ENCODE measurements around the gene NCKAP1.
"Not testable (repeated sequence)": the region's sequence is repeated elsewhere in the genome, so short reads cannot be mapped to it uniquely, and the experiment has no call there.

NCKAP1 gene

DNA sequence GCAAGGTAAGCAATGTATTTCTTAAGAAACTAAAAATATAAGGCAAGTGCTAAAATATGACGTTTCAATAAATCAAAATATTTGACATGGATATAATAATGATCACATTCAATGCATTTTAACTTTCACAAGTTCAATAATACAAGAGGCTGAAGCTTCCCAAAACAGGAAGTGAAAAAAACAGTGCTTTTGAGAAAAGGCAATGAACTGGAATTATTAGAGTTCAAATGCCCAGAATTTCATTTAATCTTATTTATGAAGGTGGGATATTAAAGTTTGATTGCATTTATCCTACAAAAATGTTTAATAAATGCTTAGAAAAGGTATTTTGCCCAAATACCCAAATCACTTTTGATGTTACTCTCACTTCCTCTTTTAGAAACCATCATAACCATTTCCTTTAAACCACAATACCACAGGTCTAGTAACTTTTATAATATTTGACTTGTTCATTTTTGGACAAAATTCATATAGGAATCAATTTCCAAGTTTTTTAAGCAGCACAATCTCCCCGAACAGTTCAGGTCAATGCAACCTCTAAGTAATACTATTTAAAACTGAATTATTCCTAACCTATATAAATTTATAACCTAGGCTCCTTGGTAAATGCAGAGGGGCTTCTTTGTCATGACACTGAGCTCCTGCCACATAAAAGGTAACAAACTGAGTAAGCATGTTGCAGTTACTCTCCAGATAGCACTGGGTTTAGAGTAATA lies 2.1 kb downstream of the NCKAP1 start:
- DNase-seq (ENCODE audit: low read depth): no peak

DNA sequence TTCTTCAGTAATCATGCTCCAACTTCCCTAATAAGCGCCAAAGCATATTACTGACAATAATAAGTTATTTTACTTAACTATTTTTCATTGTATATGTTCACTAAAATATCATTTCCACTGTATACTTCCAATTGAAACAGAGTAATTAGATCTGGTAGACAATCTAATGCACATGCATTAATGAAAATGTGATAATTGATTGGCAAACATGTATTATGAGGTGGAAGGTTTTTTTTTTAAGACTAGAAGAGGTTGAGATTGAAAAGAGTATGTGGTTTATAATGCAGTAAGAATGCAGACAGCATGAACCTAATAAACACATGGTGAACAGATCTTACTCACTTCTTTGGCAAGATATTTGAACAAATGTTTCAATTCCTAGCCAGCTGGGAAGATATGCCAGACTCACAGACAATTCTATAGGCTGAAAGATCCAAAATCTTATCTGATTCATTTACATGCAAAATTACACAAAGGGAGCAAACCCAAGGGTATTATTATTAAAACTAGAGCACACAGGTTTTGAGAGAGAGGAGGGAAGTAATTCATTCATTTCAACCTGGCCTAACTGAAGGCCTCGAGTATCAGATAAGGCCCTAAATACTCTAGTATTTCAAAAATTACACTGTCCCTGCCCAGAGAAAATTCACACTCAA lies 2.8 kb downstream of the NCKAP1 start:
- DNase-seq (ENCODE audit: low read depth): no peak

DNA sequence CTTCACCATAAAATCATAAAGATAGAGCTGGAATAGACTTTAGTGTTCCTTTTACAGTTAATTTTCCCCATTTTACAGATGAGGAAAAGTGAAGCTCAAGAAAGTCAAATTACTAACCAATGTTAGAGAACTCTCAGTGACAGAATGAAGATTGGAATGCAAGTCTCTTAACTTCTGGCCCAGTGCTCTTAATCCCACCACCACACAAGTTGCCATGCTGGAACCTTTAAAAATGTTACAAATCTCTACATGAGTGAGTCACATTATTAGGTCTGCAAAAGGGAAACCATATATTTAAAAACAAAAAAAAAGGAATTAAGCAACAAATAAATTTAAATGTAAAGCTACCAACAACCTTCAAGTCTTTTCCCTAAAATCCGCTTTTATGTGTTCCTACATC lies 3.5 kb downstream of the NCKAP1 start:
- DNase-seq (ENCODE audit: low read depth): no peak

DNA sequence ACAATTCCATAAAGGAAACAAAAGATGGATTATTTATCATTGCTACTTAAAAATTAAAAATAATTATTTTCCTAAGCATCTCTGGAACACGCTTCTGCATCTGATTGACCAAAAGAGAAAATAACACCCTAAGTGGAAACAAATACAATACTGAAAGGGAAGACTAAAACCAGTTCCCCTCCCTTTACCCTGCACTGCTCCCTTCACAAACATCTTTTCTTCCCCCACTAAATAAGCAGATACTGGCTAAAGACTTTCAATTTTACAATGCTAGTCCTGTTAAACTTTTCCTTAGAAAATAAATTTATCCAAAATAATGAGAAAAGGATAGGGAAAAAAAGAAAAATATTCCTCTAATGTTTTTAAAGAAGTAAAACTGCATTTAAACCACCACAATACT lies 4.3 kb downstream of the NCKAP1 start:
- DNase-seq (ENCODE audit: low read depth): no peak

DNA sequence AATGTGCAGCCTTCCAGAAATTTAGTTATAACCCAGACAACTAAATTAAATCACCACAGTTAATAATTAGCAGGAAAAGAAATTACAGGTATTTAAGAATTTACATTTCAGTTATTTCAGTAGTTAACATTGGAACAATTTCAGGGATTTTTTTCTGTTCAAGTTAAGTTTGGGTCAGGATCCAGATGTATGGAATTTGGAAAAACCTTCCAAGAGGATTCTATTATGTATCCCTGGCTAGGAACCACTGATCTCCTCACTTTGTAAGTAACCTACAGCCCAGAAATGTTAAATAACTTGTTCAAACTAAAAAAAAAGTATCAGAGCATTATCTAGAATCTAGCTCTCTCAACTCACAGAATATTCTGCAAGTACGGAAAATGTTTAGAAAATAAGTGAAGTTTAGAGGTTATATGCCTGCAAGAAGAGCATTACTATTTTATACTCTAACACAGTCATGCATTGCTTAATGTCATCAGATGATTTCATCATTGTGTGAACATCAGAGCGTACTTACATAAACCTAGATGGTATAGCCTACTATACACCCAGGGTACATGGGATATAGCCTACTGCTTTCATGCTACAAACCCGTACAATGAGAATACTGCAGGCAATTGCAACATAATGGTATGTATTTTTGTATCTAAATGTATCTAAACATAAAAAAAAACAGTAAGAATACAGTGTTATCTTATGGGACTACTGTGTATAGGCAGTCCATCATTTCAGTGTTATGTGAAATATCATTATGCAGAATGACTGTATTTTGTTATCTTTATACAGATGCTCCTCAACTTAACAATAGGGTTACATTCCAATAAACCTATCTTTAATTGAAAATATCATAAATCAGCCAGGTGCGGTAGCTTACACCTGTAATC lies 6.1 kb downstream of the NCKAP1 start:
- DNase-seq (ENCODE audit: low read depth): no peak

DNA sequence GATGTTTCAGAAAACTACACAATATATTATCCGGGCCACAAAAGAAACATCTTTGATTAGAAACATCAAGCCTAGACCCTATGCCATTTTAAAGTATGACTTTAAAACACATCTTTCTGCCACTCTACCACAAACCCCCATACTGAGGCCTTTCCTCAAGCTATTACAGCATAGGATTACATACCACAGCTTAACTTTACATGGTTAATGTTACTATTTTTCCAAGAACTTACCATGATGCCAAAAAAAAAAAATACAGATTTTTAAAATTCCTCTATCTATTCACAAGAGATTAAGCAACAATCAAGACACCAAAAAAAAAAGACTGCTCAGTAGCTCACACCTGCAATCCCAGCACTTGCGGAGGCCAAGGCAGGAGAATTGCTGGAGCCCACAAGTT lies 9.0 kb downstream of the NCKAP1 start:
- DNase-seq (ENCODE audit: low read depth): no peak

DNA sequence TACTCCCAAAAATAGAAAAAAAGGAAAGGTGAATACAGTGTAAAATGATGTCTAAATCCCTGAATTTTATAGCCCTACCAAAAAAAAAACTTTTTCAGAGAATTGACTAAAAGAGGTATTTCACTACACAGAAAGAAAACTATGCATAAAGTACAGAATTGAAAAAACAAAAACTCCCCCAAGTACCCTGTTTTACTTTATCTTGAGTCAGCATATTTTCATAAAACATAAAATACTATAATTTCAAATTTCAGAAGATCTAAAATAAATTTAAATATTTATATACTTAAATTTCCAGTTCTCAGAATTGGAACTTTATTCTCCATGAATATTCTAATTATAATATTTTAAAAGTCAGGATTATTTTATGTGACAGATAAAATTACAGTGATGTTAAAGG lies 10.1 kb downstream of the NCKAP1 start:
- DNase-seq (ENCODE audit: low read depth): no peak

DNA sequence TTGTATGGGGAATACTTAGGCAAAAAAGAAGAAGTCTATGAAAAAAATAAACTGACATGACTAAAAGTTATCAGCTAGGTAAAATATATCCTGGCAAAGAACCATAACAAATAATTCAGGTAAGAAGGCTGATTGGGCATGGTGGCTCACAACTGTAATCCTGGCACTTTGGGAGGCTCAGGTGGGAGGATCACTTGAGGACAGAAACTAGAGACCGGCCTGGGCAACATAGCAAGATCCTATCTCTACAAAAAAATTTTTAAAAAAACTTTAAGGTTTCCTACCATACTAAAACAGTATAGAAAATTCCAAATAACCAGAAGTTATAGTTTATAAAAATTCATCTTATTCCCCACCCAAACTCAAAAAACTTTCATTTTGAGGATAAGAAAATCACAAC lies 10.8 kb downstream of the NCKAP1 start:
- no peak for DNase-seq (ENCODE audit: low read depth)

DNA sequence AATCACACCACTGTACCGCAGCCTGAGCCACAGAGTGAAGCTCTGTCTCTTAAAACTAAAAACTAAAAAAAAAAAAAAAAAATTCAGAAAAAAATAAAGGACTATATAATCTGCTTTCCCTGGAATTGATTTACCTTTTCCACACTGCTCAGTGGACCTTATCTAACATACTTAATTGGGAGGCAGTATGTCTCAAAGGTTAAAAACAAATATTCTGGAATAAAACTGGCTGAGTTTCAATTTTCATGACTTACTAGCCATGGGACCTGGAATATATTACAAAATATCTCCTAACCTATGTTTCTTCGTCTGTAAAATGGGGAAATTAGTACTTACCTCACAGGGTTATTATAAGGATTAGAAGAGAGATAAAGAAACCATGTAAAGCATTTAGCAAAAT lies 11.8 kb downstream of the NCKAP1 start:
- no peak for DNase-seq (ENCODE audit: low read depth)

DNA sequence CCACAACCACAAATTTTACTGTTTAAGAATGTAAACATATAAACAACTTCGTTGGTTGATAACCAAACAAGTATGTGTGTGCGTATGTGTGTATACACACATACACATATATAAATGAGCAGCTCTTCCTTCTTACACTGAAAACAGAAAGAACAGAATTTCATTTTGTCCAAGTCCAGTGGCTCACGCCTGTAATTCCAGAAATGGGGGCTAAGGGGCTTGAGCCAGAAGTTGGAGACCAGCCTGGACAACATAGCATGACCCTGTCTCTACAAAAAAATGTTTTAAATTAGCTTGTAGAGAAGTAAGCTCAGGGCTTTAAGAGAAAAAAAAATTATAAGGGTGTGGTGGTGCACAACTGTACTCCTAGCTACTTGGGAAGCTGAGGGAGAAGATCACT lies 12.3 kb downstream of the NCKAP1 start:
- DNase-seq (ENCODE audit: low read depth): no peak

DNA sequence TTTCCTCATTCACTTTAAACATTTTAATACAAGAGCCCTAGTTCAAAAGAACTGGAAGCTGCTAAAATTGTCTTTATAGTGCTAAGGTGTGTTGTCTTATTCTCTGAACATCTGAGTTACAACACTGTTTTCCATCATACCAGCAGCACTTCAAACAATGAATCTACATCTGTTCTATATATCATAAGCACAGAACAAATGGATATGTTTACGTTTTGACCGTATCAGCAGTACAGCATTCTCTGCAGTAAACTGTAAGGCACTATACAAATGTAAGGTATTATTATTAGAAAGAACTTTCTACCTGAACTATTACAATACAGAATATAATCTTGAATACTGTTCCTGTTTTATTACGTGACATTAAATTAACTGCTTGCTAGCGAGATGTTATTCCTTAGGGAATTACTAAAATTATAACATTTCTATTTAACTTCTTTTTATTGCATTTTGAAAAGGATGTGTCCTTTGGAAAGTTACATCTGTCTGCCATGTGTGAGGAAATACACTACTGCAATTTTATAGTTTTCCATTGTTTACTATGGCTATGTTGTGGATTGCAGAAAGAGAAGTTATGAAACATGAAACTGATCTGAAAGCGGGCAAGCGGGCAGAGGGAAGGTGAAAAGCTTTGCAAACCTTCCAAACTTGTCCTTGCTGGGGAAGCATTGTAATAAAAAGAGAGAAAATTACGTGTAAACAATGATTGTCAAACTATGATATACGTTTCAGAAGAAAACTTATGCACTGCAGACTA lies 13.7 kb downstream of the NCKAP1 start:
- no peak for DNase-seq (ENCODE audit: low read depth)

DNA sequence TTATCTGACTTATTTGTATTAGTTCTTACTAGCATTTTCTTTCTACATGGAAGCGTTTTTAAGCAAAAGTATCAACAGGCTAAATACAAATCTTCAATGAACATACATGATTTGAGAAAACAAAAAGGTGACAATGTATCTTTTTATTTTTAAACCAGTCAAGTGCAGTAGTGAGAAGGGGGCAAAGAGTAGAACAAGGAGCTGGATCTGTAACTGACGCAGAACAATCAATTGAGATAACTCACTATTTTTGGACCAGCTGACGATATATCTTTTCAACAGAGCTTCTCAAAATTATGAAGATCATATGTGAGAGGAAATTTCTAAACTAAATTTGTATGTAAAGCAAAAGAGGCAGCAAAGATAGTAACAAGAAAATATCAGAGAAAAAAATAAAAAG lies 15.5 kb downstream of the NCKAP1 start:
- no peak for DNase-seq (ENCODE audit: low read depth)

DNA sequence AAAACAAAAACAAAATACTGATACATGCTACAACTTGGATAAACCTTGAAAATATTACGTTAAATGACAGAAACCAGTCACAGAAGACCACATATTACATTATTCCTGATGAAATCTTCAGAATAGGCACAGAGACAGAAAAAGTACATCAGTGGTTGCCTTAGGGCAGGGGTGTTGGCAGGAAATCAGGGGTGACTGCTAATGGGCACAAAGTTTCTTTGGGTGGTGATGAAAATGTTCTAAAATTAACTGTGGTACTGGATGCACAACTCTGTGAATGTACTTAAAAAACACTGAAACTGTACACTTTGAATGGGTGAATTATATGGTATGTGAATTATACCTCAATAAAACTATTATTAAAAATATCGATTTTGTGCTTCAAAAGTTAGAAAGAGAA lies 16.6 kb downstream of the NCKAP1 start:
- no peak for DNase-seq (ENCODE audit: low read depth)

DNA sequence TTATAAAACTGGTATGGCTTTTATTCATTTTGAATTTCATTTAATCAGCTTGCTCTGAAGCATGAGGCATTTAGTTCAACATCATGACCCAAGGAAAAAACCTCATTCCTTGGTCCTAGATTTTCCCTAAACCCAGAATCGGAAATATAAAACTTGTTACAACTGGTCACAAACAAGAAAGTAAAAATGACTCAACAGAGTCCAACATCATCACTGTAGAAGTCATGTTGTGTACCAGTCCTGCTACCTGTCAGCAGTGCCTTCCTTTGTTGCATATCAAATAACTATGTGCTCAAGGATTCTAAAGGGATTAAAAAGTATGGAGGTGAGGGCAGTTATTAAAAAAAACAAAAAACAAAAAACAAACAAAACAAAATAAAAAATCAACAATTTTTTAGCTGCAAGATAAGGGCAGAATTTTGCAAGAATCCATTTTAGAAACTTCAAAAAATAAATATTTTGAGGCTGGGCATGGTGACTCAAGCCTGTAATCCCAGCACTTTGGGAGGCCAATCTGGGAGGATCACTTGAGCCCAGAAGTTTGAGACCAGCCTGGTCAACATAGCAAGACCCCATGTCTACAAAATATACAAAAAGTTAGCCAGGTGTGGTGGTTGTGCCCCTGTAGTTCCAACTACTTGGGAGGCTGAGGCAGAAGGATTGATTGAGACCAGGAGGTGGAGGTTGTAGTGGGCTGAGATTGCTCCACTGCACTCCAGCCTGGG lies 18.4 kb downstream of the NCKAP1 start:
- DNase-seq (ENCODE audit: low read depth): no peak

DNA sequence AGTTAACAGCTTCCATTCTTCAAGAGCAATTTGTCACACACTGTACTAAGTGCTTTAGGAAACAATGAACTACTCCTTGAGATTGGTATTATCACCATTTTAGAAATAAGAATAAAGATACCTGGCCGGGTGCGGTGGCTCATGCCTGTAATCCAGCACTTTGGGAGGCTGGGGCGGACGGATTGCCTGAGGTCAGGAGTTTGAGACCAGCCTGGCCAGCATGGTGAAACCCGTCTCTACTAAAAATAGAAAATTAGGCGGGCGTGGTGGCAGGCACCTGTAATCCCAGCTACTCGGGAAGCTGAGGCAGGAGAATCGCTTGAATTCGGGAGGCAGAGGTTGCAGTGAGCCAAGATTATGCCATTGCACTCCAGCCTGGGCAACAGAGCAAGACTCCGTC lies 20.4 kb downstream of the NCKAP1 start:
- DNase-seq (ENCODE audit: low read depth): not testable (repeated sequence)

DNA sequence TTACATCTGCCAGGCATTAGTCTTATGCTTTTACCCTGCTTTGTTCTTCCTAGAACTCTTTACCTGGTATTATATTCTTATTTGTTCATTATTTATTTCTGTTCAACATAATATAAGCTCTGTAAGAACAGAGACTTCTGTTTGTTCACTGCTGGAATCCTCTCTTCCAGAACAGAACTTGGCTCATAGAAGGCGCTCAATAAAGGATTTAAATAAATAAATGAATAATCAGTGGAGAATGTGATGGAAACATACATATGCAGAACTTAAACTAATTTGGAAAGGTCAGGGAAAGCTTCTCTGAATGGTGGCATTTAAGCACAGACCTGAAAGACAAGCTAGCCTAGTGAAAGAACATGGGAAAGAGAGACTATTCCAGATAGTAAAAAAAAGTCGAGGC lies 24.3 kb downstream of the NCKAP1 start:
- no peak for DNase-seq (ENCODE audit: low read depth)

DNA sequence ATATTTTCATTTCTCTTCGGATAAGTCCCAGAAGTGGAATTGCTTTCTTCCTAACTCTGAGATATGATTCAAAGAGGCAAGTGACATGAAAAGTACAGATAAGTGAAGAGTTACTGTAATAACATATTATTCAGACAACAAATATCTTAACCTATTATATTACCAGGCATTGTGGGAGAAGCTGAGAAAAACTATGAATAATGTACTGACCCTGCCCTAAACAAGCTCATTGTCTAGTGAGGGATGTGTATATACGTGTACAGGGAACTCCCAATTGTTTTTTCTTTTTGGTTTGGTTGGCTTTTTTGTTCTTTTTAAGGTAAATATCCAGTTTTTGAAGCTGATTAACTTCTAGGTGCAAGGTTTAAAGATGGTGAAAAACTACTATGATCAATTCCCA lies 26.5 kb downstream of the NCKAP1 start:
- DNase-seq (ENCODE audit: low read depth): no peak

DNA sequence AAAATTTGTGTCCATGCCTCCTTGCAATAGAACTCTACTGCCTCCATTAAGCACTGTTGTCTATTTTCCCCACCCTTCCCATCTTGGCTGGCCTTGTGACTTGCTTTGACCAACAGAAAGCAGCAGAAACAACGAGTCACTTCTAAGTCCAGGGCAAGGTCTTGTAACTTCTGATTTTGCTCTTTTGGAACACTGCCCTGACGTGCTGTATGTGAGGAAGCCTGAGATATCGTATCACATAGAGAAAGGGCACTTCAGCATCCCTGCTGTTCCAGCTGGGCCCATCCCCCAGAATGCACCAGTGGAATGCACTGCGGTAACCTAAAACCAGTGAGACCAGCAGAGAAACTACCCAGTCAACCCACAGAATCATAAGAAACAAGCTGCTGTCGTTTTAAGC lies 28.1 kb downstream of the NCKAP1 start:
- DNase-seq (ENCODE audit: low read depth): no peak

DNA sequence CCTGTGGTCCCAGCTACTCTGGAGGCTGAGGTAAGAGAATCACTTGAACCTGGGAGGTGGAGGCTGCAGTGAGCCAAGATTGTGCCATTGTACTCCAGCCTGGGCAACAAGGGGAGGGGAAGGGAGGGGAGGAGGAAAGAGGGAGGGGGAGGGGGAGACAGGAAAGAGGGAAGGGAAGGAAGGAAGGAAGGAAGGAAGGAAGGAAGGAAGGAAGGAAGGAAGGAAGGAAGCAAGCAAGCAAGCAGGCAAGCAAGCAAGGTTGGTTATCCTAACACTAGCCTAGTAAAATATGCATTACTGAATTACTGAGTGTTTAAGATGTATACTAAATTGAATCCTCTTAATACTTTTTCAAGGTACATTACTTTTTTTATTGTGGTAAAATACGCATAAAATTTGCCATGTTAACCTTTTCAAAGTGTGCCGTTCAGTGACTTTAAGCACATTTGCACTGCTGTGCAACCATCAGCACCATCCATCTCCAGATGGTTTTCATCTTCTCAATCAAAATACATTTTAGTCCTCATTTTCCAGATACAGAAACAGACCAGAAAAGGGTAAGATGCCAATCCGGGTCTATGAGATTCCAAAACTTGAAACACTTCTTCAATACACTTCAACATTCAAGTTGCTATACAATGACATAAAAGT lies 28.9 kb downstream of the NCKAP1 start:
- no peak for DNase-seq (ENCODE audit: low read depth)

DNA sequence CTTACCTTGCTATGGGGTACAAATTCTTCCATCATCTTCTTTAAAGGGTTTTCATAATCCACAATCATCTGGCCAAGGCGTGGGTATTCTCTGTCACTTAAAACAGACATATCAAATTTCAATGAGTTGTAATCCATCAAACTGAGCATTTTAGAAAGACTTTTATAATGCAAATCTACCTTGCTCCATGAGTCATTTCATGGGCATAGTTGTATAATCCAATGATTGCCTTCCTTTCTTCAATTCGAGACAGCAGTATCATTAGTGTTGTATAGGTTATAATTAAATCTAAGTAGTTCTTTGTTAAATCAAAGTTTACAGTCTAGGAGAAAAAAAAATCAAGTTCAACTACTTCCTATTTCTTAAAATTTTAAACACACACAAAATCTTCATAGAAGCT lies 36.3 kb downstream of the NCKAP1 start:
- DNase-seq (ENCODE audit: low read depth): no peak

DNA sequence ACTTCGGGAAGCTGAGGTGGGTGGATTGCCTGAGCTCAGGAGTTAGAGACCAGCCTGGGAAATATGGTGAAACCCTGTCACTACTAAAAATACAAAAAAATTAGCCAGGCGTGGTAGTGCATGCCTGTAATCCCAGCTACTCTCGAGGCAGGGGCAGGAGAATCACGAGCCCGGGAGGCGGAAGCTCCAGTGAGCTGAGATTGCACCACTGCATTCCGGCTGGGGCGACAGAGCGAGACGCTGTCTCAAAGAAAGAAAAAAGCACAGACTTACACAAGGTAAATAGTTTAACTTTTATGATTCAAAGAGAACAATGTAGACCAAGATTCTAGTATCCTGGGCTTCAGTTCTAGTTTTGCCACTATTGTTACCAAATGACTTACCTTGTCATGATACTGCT lies 37.4 kb downstream of the NCKAP1 start:
- DNase-seq (ENCODE audit: low read depth): no peak

Data from stimulated activated CD8-positive, alpha-beta memory T cell treated with anti-CD3 and anti-CD28 coated beads, Interleukin-15, amount 100 ng/mL, for 1 hour (primary cell).